ENCODE data around the gene RAP1GAP2.

GRCh38 chr17:3002538-3003295 lies 206.5 kb downstream of the RAP1GAP2 start:
- no peak for TF ChIP-seq USF2 (IDR thresholded peaks at IDR 0.05; ENCODE audit: borderline replicate concordance, low read depth, low read length)
- no peak for TF ChIP-seq USF1 (IDR thresholded peaks at IDR 0.05; ENCODE audit: borderline replicate concordance, low read depth)
- no peak for TF ChIP-seq SMC3 (IDR thresholded peaks at IDR 0.05; ENCODE audit: low read depth, low read length)

Measured in SK-N-SH (cell line).